Measurements from ENCODE around the gene AP2B1.
"Not testable (repeated sequence)": the region's sequence is repeated elsewhere in the genome, so short reads cannot be mapped to it uniquely, and the experiment has no call there.

AP2B1 gene

GRCh38 chr17:35749560-35750412 lies 162.7 kb downstream of the AP2B1 start:
- no peak for DNase-seq (ENCODE audit: extremely low read depth, low read depth)
- no peak overlapping the region for H3K4me3 ChIP-seq (replicated peaks; ENCODE audit: low read depth, low read length)
- TF ChIP-seq, protein P1, sequence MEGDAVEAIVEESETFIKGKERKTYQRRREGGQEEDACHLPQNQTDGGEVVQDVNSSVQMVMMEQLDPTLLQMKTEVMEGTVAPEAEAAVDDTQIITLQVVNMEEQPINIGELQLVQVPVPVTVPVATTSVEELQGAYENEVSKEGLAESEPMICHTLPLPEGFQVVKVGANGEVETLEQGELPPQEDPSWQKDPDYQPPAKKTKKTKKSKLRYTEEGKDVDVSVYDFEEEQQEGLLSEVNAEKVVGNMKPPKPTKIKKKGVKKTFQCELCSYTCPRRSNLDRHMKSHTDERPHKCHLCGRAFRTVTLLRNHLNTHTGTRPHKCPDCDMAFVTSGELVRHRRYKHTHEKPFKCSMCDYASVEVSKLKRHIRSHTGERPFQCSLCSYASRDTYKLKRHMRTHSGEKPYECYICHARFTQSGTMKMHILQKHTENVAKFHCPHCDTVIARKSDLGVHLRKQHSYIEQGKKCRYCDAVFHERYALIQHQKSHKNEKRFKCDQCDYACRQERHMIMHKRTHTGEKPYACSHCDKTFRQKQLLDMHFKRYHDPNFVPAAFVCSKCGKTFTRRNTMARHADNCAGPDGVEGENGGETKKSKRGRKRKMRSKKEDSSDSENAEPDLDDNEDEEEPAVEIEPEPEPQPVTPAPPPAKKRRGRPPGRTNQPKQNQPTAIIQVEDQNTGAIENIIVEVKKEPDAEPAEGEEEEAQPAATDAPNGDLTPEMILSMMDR (IDR thresholded peaks at IDR 0.05; ENCODE audit: low read depth, low read length, missing control alignments), result no peak

GRCh38 chr17:35750526-35751395 lies 163.6 kb downstream of the AP2B1 start:
- no peak overlapping the region for H3K4me3 ChIP-seq (replicated peaks; ENCODE audit: low read depth, low read length)
- DNase-seq (ENCODE audit: extremely low read depth, low read depth), result no peak
- TF ChIP-seq, protein P1 (IDR thresholded peaks at IDR 0.05; ENCODE audit: low read depth, low read length, missing control alignments), result no peak

GRCh38 chr17:35751541-35751940 lies 164.4 kb downstream of the AP2B1 start:
- H3K4me3 ChIP-seq (replicated peaks; ENCODE audit: low read depth, low read length); DNase-seq (ENCODE audit: extremely low read depth, low read depth): not testable (repeated sequence)

GRCh38 chr17:35752471-35752870 lies 165.3 kb downstream of the AP2B1 start:
- TF ChIP-seq, protein P1 (IDR thresholded peaks at IDR 0.05; ENCODE audit: low read depth, low read length, missing control alignments), result no peak
- H3K4me3 ChIP-seq (replicated peaks; ENCODE audit: low read depth, low read length), result no peak overlapping the region
- no peak for DNase-seq (ENCODE audit: extremely low read depth, low read depth)

DNA sequence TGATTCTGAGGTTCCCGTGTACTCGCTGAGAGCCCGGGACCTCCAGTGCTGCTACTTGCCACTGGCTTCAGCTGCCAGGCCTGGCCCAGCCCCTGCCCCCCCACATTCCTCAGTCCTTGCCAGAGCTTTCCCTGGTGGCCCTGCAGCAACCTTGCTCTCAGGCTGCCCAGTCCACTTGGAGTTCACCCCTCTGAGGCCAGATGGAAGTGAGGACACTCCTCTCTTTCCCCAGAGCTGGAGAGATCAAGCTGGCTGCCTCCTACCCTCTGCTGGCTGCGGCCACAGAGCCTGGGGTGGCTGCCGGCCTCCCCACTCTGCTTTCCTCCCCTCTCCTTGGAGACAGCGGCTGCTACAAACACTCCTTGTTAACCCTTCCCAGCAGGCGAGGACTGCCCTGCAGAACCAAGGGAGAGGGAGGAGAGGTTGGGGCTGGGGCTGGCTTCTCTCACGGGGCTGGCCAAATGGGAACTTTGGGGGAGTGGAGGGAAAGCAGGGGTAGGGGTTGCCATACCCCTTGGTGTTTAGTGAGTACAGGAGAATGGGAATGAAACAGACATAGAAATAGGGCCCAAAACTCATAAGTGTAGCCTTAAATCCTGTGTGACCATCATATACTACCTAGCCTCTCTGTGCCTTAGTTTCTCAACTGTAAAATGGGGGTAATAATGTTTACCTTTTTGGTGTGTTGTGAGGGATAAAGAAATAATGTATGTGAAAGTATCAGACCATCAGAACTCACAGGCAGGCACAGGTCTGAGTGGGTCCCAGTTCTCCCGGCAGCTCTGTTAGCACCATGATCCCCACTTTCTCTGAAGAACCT lies 166.0 kb downstream of the AP2B1 start, which contains the start of gene GAS2L2:
TSS of gene GAS2L2 (minus strand) at position 295 of the 820 bp plus-strand sequence. CDS start 389 bp downstream, outside the sequence.
- H3K4me3 ChIP-seq (replicated peaks; ENCODE audit: low read depth, low read length), result no peak within 1 kb of the TSS
- TF ChIP-seq, protein P1 (IDR thresholded peaks at IDR 0.05; ENCODE audit: low read depth, low read length, missing control alignments), result no peak
- DNase-seq (ENCODE audit: extremely low read depth, low read depth), result no peak

GRCh38 chr17:35757243-35757642 lies 170.1 kb downstream of the AP2B1 start:
- DNase-seq (ENCODE audit: extremely low read depth, low read depth), result no peak
- TF ChIP-seq, protein P1 (IDR thresholded peaks at IDR 0.05; ENCODE audit: low read depth, low read length, missing control alignments), result no peak

More at GRCh38 chr17:35757243-35757642, 170.1 kb downstream of the AP2B1 start:
- no peak overlapping the region for H3K4me3 ChIP-seq (replicated peaks; ENCODE audit: low read depth, low read length)

All from HFF-Myc (cell line).